ENCODE results near the gene DENND1A.

DENND1A gene

GRCh38 chr9:123551734-123552133 is 378.2 kb downstream of the DENND1A start:
- DNase-seq, result no peak

- DNase-seq, result no peak
These were observed 379.1 kb downstream of the DENND1A start for GRCh38 chr9:123550797-123551196.

GRCh38 chr9:123550012-123550411 is 379.9 kb downstream of the DENND1A start:
- no peak for DNase-seq

GRCh38 chr9:123548741-123549545 is 381.0 kb downstream of the DENND1A start:
- DNase-seq, result no peak

DNA sequence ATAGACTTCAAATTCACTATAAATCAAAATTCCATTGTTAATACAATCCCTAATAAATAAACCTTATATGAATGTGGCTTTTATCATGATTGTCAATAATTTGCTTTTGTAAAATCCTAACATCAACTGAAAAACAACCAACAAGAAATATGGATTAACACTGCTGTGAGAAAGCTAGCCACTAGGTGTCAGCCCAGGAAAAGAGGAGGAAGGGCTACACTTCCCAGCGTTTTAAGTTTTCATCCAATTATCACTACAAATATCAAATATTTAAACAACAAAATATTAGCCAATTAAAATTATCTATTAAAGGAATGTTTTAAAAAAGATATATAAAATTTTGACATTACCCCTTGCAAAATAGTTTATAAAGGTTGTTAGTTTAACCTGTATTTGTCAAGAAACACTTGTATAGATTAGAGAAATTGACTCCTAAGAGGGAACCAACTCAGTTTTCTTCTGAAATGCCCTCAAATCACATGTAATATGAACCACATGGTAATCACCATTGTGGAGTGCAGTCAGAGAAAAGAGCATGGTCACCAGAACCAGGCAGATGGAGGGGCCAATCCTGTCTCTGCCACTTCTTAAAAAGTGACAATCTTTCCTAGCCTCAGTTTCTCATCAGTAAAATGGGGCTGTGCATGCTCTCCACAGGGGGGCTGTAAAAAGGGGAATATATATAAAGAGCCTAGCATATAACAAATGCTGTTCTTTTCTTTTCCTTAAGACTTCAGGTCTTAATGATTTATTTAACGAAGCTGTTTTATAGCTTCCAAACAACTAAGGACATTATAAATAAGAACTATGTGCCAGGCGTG is 385.7 kb downstream of the DENND1A start:
- peak; percentile 15 for DNase-seq

DNA sequence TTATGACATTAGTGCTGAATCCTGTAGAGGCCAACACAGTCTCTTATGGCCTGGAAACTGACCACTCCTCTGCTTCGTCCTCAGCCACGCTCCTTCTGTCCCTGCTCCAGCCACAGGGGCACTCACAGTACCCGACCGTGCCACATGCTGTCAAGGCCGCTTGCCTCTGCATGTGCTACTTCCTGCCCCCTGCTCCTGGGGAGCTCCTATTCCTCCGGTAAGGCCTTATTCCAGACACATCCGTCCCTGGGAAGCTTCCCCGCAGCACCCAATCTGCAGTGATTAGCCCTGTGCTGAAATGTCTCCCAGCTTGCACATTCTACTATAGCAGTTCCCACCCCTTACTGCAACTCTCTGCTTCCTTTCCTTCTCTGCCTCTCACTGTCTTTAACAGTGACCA is 386.4 kb downstream of the DENND1A start:
- DNase-seq, result no peak

DNA sequence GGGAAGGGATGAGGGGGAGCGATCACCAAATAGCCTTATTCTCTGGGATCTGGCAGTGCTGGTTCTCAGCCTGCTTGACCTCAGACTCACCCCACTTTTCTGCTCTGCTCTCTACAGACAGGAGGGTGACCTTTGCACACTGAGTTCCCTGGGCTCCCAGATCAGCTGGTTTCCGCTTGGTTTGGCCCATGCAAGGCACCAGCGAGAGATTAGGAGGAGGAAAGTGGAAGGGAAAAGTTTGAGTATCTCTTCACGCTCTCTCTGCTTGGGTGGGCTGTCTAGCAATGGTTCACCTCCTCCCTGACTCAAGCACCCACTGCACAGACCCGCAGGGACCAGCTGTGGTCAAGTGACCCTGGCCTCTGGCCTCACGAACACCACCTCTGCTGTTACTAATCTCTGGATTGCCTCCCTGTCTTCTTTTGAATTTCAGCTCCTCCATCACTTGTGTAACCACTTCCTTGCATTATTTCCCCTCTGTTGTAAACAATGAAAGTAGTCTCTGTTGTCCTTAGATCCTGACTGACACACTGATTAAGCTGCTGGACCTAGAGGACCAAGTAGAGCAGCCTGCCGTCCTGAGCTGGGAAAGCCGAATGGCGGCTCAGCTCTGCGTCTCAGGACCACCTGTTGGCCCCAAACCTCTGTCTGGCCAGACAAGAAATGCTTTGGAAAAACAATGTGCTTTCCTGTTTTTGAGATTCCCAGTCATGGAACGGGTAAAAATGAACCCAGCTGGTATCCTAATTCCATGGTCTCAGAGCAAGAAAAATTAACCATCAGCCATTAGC is 387.3 kb downstream of the DENND1A start:
- DNase-seq, result no peak

- DNase-seq, result no peak
These were observed 388.5 kb downstream of the DENND1A start for GRCh38 chr9:123541411-123541810.

DNA sequence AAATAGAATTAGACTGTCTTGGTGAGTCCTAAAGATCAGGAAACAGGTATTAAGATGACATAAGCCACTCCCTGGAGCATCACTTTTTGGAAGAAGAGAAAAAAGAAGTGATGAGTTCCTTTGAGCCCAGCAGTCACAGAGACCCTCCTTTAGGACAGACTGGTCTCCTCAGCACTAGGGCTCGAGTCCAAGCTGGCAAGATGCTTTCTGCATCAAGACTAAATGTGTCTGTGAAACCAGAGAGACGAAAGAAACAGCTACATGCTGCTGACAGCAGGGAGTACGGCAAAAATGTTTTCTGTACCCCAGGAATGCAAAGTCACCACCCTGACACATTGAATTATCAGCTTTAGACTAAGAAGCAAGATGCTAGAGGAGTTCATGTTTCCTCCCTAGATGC is 389.5 kb downstream of the DENND1A start:
- no peak for DNase-seq

DNA sequence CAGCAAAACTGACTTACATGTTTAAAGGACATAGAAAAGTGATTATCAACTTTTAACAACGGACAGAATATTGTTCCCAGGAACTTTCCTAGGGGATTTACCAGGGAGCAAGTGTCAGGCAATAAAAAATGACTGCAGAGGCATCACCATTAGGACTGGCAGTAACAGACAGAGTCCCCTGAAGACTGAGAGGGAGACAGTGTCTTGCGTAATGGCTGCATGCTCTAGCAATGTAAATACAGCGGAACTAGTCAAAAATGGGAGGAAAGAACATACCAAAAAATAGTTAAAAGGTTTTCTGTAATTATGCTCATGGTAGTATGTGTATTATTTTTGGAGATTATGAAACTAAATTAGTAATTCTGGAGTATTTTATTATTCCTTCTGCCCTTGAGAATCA is 392.1 kb downstream of the DENND1A start:
- no peak for DNase-seq

- DNase-seq, result no peak
These were observed 393.5 kb downstream of the DENND1A start for GRCh38 chr9:123536455-123536868.

GRCh38 chr9:123534336-123534735 is 395.6 kb downstream of the DENND1A start:
- DNase-seq, result no peak

DNA sequence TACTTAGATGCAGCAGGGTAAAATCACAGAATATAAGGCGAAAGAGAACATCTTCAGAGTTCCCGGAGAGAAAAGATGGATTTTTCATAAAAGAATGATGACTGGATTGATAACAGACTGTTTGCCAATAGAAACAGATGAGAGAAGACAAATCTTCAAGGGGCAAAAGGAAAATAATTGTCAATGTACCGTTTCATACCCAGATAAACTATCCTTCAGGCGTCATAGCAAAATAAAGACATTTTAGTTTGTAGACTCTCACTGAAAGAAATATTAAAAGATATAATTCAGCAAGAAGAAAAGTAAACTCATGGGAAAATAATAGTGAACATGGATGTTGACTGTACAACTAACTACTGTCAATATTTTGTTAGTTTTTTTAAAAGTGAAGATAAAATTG is 399.7 kb downstream of the DENND1A start:
- DNase-seq, result no peak

DNA sequence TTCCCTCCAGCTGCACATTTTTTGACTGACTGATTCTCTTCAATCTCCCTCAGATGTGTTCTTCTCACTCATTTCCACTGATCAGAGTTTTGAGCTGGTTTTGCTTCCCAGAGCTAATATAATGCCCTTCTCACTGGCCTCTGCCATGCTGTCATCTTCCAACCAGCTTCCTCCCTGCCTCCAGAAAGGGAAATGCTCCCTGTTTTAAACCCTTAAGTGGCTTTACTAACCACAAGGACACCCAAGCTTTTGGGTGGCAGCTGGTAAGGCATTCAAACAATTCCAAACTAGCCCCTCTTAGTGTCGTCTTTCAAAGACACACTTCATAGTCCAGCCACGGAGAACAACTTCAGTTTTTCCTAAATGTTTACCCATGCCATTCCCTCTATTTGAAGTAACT is 401.4 kb downstream of the DENND1A start:
- DNase-seq, result no peak

DNA sequence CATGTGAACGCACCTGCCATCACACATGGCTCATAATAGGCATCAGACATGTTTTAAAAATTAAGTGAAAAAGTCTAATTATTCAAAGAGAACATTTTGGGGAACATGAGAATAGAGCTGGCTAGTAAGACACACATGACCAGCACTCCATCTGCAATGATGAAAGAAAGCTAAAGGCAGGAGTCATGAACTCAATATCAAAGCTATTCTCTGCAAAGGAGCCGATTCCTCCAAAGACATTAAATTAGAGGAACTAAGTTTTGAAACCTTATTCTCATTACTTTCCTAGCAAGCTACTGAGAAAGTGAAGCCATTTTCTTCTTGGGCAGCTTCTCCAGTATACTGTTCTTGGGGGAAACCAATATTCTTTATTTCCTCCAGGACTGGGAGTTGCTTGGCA is 401.9 kb downstream of the DENND1A start:
- no peak for DNase-seq

DNA sequence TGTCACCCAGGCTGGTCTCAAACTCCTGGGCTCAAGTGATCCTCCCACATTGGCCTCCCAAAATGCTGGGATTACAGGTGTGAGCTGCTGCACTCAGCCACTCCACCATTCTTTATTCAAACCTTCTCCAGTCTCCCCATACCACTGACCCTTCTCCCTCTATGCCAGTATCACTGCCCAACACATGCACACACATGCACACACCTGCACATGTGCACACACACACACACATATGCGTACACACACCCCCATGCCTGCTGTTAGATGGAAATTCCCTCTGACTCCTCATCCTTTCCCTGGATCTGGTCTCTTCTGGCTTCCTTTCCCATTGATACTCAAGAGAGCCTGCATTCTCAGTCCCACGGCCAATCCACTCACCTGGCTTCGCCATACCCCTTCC is 404.0 kb downstream of the DENND1A start:
- DNase-seq, result no peak

DNA sequence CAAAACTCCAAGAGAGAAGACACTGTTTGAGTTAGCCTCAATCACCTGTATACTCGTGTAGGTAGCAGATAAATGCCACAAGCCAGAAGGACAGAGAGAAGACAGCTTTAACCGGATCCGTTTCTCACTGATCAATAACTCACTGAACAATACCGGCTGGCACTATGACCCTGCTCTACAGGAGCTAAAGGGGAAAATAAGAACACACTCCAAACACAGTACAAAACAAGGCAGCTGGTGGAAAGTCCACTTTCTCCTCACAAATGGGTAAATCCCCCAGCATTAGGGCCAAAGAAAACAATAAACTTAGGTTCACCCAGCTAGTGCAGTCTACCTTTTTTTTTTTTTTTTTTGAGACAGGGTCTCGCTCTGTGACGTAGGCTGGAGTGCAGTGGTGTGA is 404.5 kb downstream of the DENND1A start:
- DNase-seq, result no peak

- no peak for DNase-seq
These were observed 405.1 kb downstream of the DENND1A start for GRCh38 chr9:123524866-123525265.

- DNase-seq, result no peak
These were observed 406.1 kb downstream of the DENND1A start for GRCh38 chr9:123523845-123524244.

DNA sequence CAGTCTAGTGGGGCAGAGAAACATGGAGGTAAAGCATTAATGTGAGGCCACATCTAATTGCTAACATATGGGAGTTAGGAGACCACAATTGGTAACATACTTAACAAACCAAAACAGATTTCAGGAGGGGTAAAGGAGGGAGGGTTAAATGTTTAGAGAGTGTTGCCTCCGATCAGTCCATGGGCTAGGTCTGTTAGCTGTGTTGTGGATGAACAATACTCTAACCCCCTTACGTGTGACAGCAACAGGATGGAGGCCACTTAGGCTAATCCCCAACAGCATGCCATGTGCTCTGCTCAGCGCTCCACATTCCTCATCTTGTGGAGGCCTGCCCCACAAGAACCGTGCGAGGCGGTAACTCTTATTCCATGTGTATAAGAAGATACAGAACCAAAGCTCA is 406.9 kb downstream of the DENND1A start:
- DNase-seq, result no peak

DNA sequence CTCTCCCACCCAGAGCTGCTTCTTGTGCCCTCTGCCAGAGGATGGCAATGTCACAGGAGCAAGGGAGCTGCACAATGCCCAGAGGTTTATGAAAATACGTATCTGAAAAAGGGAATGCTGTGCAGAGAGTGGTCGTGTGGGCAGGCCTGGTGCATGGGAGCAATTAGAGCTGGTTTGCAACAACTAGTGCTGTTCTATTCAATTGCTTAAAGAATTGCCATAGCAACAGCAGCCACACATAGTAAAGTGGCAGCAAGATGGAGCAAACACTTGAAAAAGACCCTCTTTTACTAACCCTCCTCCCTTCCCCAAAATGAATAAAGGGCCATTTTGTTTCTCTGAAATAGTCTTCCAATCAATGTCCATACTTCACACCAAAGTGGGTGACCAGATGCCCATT is 407.7 kb downstream of the DENND1A start:
- DNase-seq, result no peak

GRCh38 chr9:123518338-123518737 is 411.6 kb downstream of the DENND1A start:
- DNase-seq, result no peak

GRCh38 chr9:123517512-123517911 is 412.4 kb downstream of the DENND1A start:
- DNase-seq, result no peak

DNA sequence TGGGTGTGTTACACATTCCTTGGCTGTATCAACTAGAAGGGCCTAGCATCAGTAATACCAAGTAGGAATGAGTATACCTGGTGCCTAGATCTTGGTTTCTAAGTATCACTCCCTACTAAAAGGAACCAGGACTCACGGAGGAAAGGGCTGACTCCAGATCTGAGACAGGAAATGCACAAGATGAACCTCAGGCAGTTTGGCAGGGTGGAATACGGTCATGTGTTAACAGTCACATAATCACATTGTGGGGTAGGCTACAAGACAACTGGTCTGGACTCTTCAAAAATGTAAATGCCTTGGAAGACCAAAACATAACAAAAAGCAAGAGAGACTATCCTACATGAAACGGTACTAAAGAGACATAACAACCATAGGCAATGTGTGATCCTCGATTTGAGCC is 415.2 kb downstream of the DENND1A start:
- no peak for DNase-seq

Measured in NCI-H1105 (cell line).